ENCODE results near the gene MKLN1.

The MKLN1 gene

GRCh38 chr7:131354390-131354789 is 26.7 kb downstream of the MKLN1 start:
- no peak for DNase-seq (ENCODE audit: low read depth)

DNA sequence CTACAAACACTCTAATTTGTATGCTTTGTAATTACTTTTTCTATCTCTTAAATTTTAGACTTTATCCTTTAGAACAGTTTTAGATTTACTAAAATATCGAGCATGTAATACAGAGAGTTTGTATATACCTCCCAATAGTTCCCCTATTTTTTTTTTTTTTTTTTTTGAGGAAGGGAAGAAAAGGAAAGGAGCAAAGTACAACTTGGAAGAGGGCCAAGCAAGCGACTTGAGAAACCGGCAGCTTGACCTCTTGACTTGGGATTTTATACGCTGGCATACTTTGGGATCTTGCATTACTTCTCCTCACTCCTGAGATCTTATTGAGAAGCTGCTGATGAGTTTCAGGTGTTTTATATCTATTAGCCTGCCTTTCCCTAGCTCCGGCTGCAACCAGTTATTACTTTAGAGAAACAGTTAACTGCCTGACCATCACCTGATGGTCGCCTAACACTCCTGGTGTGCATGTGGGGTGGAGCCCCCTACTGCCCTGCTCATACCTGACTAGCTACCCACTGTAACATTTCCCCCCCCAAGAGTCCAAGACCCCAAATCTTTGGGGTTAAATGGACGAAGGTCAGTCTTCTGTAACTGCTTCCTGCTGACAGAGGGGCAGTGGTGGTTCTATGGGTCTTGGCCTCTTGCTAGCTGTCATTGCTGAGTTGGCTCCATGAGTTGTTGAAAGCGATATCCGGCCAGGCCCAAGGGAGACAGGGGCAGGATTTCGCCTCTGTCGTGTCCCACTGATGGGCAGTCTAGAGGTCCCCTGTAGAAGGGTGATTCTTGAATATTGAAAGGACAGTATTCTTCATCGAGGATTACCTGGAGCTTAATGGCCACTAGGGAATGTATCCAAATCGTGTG is 28.5 kb downstream of the MKLN1 start:
- DNase-seq (ENCODE audit: low read depth) = no peak

DNA sequence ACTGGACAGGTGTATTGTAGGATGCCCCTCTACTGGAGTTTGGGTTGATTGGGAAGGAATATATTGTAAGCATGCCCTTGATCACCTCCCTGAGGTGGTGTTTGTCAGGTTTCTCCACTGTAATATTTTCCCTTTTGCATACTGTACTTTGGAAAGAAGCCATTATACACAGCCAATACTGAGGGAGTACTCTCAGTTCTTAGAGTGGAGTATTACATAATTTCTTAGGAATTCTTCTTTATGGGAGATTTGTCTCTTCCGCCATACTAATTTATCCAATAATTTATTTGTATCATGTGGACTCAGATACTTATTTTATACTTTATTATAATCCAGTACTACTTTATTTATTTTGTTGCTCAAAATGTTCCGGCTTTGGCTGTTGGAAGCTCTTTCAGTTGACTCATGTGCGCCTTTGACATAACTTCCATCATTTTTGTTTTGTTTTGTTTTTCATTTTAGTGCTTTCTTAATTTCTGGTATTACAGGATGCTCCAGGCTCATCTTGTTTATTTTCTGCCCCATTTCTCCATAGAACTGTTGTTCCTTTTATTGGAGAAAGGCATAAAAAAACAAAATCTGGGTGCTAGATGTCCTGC is 29.7 kb downstream of the MKLN1 start:
- no peak for DNase-seq (ENCODE audit: low read depth)

- no peak for DNase-seq (ENCODE audit: low read depth)
Observed at GRCh38 chr7:131358636-131359035, 31.0 kb downstream of the MKLN1 start.

GRCh38 chr7:131359136-131359776 is 31.6 kb downstream of the MKLN1 start:
- no peak for DNase-seq (ENCODE audit: low read depth)

GRCh38 chr7:131363719-131364118 is 36.0 kb downstream of the MKLN1 start:
- no peak for DNase-seq (ENCODE audit: low read depth)

GRCh38 chr7:131364767-131365344 is 37.2 kb downstream of the MKLN1 start:
- DNase-seq (ENCODE audit: low read depth) = no peak

GRCh38 chr7:131365838-131366237 is 38.2 kb downstream of the MKLN1 start:
- no peak for DNase-seq (ENCODE audit: low read depth)

DNA sequence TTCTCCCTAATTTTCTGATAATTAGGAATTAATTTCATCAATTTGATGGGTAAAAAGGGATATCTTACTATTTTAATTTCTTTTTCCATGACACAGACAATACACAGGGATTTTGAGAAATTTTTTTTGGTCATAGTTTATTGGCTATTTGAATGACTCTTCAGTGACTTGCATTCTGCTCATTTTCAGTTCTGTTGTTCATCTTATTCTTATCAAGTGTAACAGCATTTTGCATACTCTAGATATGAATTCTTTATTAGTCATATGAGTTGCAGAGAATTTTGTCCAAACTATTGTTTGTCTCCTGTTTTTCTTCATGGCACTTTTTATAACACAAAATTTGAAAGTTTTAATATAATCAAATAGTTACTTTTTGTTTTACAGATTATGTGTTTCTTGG is 41.7 kb downstream of the MKLN1 start:
- no peak for DNase-seq (ENCODE audit: low read depth)

GRCh38 chr7:131370523-131370968 is 42.9 kb downstream of the MKLN1 start:
- peak; percentile 16 for DNase-seq (ENCODE audit: low read depth)

DNA sequence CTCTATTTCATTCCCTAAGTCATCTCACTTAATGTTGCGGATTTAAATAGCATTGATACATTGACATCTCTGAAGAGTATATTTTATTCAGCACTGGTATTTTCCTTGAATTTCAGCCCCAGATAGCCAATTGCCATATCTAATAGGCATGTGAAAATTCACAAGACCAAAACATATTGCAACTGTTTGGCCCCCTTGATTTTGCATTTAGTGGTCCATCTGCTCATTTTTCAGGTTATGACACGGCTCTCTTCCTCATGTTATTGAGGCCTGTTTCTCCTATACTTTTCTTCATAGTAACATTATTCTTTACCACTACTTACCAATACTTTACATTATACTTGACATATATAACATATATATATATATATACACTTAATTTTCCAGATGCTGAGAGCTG is 43.7 kb downstream of the MKLN1 start:
- no peak for DNase-seq (ENCODE audit: low read depth)

DNA sequence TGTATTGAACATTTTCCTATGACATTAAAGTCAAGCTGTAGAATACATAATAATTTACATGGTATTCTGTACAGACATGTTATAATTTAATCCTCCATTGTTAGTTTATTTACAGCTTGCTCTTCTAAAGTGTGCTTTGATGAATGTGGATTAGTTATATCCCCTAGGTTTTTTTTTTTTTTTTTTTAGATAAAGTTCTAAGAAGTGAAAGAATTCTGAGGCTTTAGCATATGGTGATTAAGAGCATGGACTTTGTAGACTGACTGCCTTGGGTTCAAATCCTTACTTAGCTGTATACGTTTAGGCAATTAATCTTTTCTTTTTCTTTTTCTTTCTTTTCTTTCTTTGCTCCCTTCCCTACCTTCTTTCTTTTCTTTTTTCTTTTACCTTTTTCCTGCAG is 44.9 kb downstream of the MKLN1 start:
- DNase-seq (ENCODE audit: low read depth) = no peak

GRCh38 chr7:131374821-131375220 is 47.1 kb downstream of the MKLN1 start:
- DNase-seq (ENCODE audit: low read depth) = no peak

DNA sequence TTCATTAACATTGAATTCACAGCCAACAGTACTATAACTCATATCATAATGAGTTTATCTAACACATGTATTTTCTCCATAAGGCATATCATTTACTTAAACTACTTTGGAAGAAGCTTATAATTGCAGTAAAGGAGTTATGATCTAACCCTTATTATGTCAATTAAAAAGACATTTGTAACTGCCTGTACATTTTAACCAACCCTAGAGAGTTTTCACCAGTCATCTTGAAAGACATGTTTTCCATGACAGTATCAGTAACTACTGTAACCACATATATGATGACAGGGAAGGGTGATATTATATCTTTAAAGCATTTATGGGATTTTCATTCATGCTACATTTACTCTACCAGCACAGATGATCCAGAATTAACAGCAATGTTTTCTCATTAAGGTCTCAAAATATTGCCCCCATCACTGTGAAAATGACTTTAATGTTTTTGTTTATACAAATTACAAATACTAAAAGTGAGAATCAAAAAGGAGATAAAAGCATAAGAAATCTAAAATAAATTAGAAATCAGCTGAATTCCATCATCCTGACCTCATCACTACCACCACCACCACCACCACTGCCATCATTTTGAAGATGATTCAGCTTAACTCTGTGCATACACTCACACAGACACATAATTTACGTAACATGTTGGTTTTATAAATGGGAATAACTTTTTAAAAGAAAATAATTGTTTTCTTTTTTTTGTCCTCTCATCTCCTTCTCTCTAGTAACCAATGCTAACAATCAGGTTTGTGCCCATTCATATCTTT is 53.6 kb downstream of the MKLN1 start:
- DNase-seq (ENCODE audit: low read depth) = no peak

- no peak for DNase-seq (ENCODE audit: low read depth)
Observed at GRCh38 chr7:131383417-131384285, 56.0 kb downstream of the MKLN1 start.

DNA sequence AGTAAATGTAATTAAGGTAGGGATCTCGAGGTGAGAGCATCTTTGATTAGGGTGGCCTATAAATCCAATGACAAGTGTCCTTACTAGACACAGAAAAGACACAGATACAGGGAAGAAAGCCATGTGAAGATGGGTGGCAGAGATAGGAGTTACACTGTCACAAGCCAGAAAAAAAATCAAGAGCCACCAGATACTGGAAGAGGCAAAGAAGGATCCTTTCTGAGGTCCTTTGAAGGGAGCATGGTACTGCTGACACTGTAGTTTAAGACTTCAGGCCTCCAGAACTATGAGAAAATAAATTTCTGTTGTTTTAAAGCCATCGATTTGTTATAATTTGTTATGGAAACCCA is 56.6 kb downstream of the MKLN1 start:
- DNase-seq (ENCODE audit: low read depth) = no peak

DNA sequence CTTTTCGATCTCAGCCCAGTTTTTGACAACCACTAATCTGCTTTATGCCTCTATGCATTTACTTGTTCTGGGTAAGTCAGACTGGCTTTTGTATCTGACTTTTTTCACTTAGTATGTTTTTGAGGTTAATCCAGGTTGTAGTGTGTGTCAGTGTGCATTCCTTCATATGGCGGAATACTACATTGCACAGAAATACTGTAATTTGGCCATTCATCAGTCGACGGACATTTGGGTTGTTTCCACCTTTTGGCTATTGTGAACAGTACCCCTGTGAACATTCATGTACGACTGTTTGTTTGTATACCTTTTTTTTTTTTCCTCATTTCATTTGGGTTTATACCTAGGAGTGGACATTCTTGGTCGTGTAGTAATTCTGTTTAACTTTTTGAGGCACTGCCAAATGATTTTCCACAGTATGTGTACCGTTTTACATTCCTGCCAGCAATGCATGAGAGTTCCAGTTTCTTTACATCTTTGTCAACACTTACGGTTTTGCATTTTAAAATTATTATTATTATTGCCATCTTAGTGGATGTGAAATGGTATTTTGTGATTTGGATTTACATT is 57.4 kb downstream of the MKLN1 start:
- no peak for DNase-seq (ENCODE audit: low read depth)

- DNase-seq (ENCODE audit: low read depth) = no peak
Observed at GRCh38 chr7:131388126-131388525, 60.5 kb downstream of the MKLN1 start.

DNA sequence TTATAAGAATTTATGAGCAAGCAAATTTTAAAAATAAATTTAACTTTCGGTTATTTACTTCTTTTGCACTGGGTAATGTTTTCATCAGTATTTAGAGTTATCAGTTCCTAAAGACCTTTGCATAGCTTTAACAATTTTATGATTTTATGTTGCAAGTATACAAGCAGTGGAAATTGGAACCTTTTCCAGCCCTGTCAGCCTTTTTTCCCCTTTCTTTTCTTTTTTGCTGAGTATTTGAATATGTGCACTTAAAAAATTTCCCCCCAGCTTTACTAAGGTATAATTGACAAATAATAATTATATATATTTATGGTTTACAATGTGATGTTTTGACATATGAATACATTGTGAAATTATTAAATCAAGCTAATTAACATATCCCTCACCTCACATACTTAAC is 62.6 kb downstream of the MKLN1 start:
- no peak for DNase-seq (ENCODE audit: low read depth)

DNA sequence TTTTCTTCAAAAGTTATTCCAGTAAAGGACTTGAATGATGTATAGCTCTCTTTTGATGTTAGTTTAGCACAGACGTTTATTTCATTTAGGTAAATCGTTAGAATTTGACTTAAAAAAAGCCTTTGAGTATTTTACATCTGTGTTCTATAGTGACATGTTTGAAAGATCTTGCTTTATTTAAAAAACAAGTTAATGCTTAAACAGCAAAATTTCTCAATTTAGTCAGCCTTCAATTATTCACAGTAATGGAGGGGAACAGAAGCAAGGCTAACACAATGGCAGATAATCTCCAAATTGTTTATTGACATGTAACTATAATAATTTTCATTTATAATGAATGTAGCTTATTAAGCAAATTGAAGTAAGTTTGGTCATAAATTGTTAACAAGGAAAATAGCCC is 63.5 kb downstream of the MKLN1 start:
- no peak for DNase-seq (ENCODE audit: low read depth)

- no peak for DNase-seq (ENCODE audit: low read depth)
Observed at GRCh38 chr7:131400681-131401176, 73.1 kb downstream of the MKLN1 start.
